HG03280 (cell line): ENCODE measurements around the gene MRGPRD.
"Not testable (repeated sequence)": the region's sequence is repeated elsewhere in the genome, so short reads cannot be mapped to it uniquely, and the experiment has no call there.

Source experiments
- ATAC-seq: cut with Tn5 transposase; IDR thresholded peaks from one replicate; pipeline ENCODE4 v1.9.1; 2021; ENCODE audit warnings: mild to moderate bottlenecking, moderate library complexity; ENCODE audit not compliant: unreplicated experiment

The MRGPRD gene

GRCh38 chr11:69006816-69007215, 26.0 kb upstream of the MRGPRD start:
- no peak for ATAC-seq

GRCh38 chr11:69005631-69006368, 25.0 kb upstream of the MRGPRD start:
- no peak for ATAC-seq

- no peak for ATAC-seq
Observed at GRCh38 chr11:69005183-69005630, 24.4 kb upstream of the MRGPRD start.

GRCh38 chr11:69004411-69005182, 23.8 kb upstream of the MRGPRD start:
- no peak for ATAC-seq

GRCh38 chr11:69003866-69004367, 23.1 kb upstream of the MRGPRD start:
- no peak for ATAC-seq

GRCh38 chr11:69003301-69003865, 22.6 kb upstream of the MRGPRD start:
- ATAC-seq, result no peak

GRCh38 chr11:69002570-69003231, 21.9 kb upstream of the MRGPRD start:
- no peak for ATAC-seq

- ATAC-seq, result no peak
Observed at GRCh38 chr11:69002110-69002569, 21.4 kb upstream of the MRGPRD start.

- ATAC-seq, result no peak
Observed at GRCh38 chr11:69001243-69002081, 20.7 kb upstream of the MRGPRD start.

GRCh38 chr11:69000831-69001242, 20.1 kb upstream of the MRGPRD start:
- ATAC-seq, result no peak

GRCh38 chr11:69000391-69000790, 19.6 kb upstream of the MRGPRD start:
- no peak for ATAC-seq

GRCh38 chr11:68999748-69000355, 19.1 kb upstream of the MRGPRD start:
- ATAC-seq, result not testable (repeated sequence)

GRCh38 chr11:68999093-68999747, 18.4 kb upstream of the MRGPRD start:
- no peak for ATAC-seq

- ATAC-seq, result no peak
Observed at GRCh38 chr11:68998390-68998911, 17.7 kb upstream of the MRGPRD start.

GRCh38 chr11:68997995-68998348, 17.2 kb upstream of the MRGPRD start:
- no peak for ATAC-seq

GRCh38 chr11:68997124-68997994, 16.6 kb upstream of the MRGPRD start:
- ATAC-seq, result no peak

GRCh38 chr11:68996376-68997123, 15.8 kb upstream of the MRGPRD start:
- no peak for ATAC-seq
